Vagina (tissue), 2 donors: Measurements from ENCODE around the gene CCDC188. TPM values are rescaled to one million over a fixed set of nuclear protein-coding genes. Genes with fewer than 3 reads are reported as not detected.

Source experiments
- DNase-seq, 2 donors: peaks; one replicate each; pipeline ENCODE4 v3.0.0-alpha.2; 2017; ENCODE audit errors: extremely low spot score in 2 of 2
- H3K27ac ChIP-seq: fragments of 200-600 bp; sonication (generic); one replicate; pipeline ENCODE4 v1.5.1; 2019
- H3K27me3 ChIP-seq: fragments of 200-600 bp; sonication (generic); one replicate; pipeline ENCODE4 v1.5.1; 2019
- H3K36me3 ChIP-seq, 2 donors: fragments of 200-600 bp; sonication (generic); one replicate each; pipeline ENCODE4 v1.5.1; 2017 to 2019
- H3K4me1 ChIP-seq: fragments of 200-600 bp; sonication (generic); one replicate; pipeline ENCODE4 v1.5.1; 2019
- H3K4me3 ChIP-seq, 2 donors: fragments of 200-600 bp; sonication (generic); 1 replicate in 1 of 2; 2 replicates in 1 of 2; pipeline ENCODE4 v1.5.1; 2016 to 2019
- H3K9me3 ChIP-seq: fragments of 200-600 bp; sonication (generic); one replicate; pipeline ENCODE4 v1.5.1; 2019
- CTCF ChIP-seq, 3 experiments: fragments of 450-650 bp in 2 of 3; fragments of 200-600 bp in 1 of 3; sonication (generic) in 1 of 3; IDR thresholded peaks; one replicate each; pipeline ENCODE4 v1.5.1; 2017 to 2019; ENCODE audit warnings: antibody characterized with exemption in 3 of 3, mild to moderate bottlenecking in 2 of 3, moderate library complexity in 2 of 3
- POLR2A ChIP-seq, 2 donors: fragments of 450-650 bp; IDR thresholded peaks; one replicate each; pipeline ENCODE4 v1.6.1; 2017; ENCODE audit warnings: antibody characterized with exemption in 2 of 2, mild to moderate bottlenecking in 2 of 2, moderate library complexity in 2 of 2
- POLR2AphosphoS5 ChIP-seq, 2 donors: sonication (generic); formaldehyde crosslinking; IDR thresholded peaks; one replicate each; pipeline ENCODE4 v1.9.0; 2017; ENCODE audit warnings: antibody characterized with exemption in 2 of 2, mild to moderate bottlenecking in 2 of 2, low read depth in 1 of 2; ENCODE audit not compliant: insufficient read depth in 1 of 2
- intact Hi-C: fragments of 100-400 bp; cut with DNase I; formaldehyde crosslinking; loops from one replicate; pipeline ENCODE4 v1.15.1; 2023
- total RNA-seq: library from RNA; depleted of rRNA; stranded (reverse); fragments of >200 nt; gene quantifications from one replicate; pipeline ENCODE4 v1.2.3, GENCODE V29; 2016

Gene CCDC188
- total RNA-seq, 1 donor from 2014 or later = not detected

- intact Hi-C loops = loop anchor here (10.0 kb wide), 1 partner anchor 1958 kb away; no protein-coding TSS in a partner anchor
- H3K27me3 ChIP-seq = no peaks in the 10 kb centered on the region
- no peak for DNase-seq
- peaks cover 40% of the 10 kb centered on the region for H3K4me1 ChIP-seq
- no peaks in the 10 kb centered on the region for H3K9me3 ChIP-seq
- H3K4me3 ChIP-seq = peak overlapping the region; percentile 73 to 86
- peaks cover 0 to 53% of the 10 kb centered on the region in 2 donors for H3K36me3 ChIP-seq
- peak overlapping the region; percentile 82 for H3K27ac ChIP-seq
- no peak for TF ChIP-seq POLR2A (IDR thresholded peaks at IDR 0.05)
- no peak for TF ChIP-seq POLR2AphosphoS5 (IDR thresholded peaks at IDR 0.05; ENCODE audit: insufficient read depth in 1 of 2, low read depth in 1 of 2)
- TF ChIP-seq CTCF (IDR thresholded peaks at IDR 0.05) = no peak
These were observed 34.4 kb downstream of the CCDC188 start for GRCh38 chr22:20116376-20116950.

- H3K36me3 ChIP-seq = peaks cover 0 to 54% of the 10 kb centered on the region in 2 donors
- peaks cover 40% of the 10 kb centered on the region for H3K4me1 ChIP-seq
- intact Hi-C loops = loop anchor here (10.0 kb wide), 1 partner anchor 1959 kb away; no protein-coding TSS in a partner anchor
These were observed 35.0 kb downstream of the CCDC188 start, which contains the start of gene RANBP1 for GRCh38 chr22:20115691-20116375. Gene RANBP1, plus strand, starts transcription at chr22:20116104. Its CDS starts 81 bp downstream, at chr22:20116185.

GRCh38 chr22:20114506-20115475 lies 36.1 kb downstream of the CCDC188 start:
- Histone ChIP-seq H3K4me1 (peaks cover 36% of the 10 kb centered on the region), H3K27me3 (no peaks in the 10 kb centered on the region), H3K27ac (no peak overlapping the region), H3K9me3 (no peaks in the 10 kb centered on the region), H3K36me3 (peaks cover 0 to 52% of the 10 kb centered on the region in 2 donors), H3K4me3 (no peak overlapping the region)
- no peak for TF ChIP-seq CTCF (IDR thresholded peaks at IDR 0.05)
- no peak for DNase-seq
- intact Hi-C loops = loop anchor here (10.0 kb wide), 1 partner anchor 1960 kb away; no protein-coding TSS in a partner anchor

More at GRCh38 chr22:20115691-20116375, 35.0 kb downstream of the CCDC188 start, which contains the start of gene RANBP1:
- peak within 1 kb of the TSS; percentile 82 for H3K27ac ChIP-seq
- no peak for DNase-seq
- H3K9me3 ChIP-seq = no peaks in the 10 kb centered on the region
- TF ChIP-seq POLR2AphosphoS5 (IDR thresholded peaks at IDR 0.05; ENCODE audit: insufficient read depth in 1 of 2, low read depth in 1 of 2) = no peak
- TF ChIP-seq CTCF (IDR thresholded peaks at IDR 0.05) = no peak
- no peak for TF ChIP-seq POLR2A (IDR thresholded peaks at IDR 0.05)
- no peaks in the 10 kb centered on the region for H3K27me3 ChIP-seq
- peak within 1 kb of the TSS; percentile 73 to 86 for H3K4me3 ChIP-seq

GRCh38 chr22:20113551-20114310 lies 37.1 kb downstream of the CCDC188 start:
- Histone ChIP-seq H3K27me3 (no peaks in the 10 kb centered on the region), H3K36me3 (peaks cover 0 to 55% of the 10 kb centered on the region in 2 donors), H3K9me3 (no peaks in the 10 kb centered on the region), H3K4me3 (no peak overlapping the region), H3K27ac (no peak overlapping the region), H3K4me1 (peaks cover 26% of the 10 kb centered on the region)
- no peak for DNase-seq
- intact Hi-C loops = loop anchor here (10.0 kb wide), 1 partner anchor 1961 kb away; no protein-coding TSS in a partner anchor
- no peak for TF ChIP-seq CTCF (IDR thresholded peaks at IDR 0.05)
- TF ChIP-seq POLR2AphosphoS5 (IDR thresholded peaks at IDR 0.05; ENCODE audit: insufficient read depth in 1 of 2, low read depth in 1 of 2) = no peak
- TF ChIP-seq POLR2A (IDR thresholded peaks at IDR 0.05) = no peak
